GM21447 (cell line): ENCODE measurements around the gene TDRD10.

Experiments used
- ATAC-seq: cut with Tn5 transposase; IDR thresholded peaks from one replicate; pipeline ENCODE4 v1.9.1; 2021; ENCODE audit not compliant: unreplicated experiment

Gene TDRD10

GRCh38 chr1:154551474-154551873 is 49.5 kb downstream of the TDRD10 start:
- no peak for ATAC-seq

GRCh38 chr1:154552036-154552435 is 50.0 kb downstream of the TDRD10 start:
- ATAC-seq: no peak

GRCh38 chr1:154553056-154554030 is 51.3 kb downstream of the TDRD10 start:
- ATAC-seq: no peak

- ATAC-seq: no peak
Observed at GRCh38 chr1:154556422-154556821, 54.4 kb downstream of the TDRD10 start.

GRCh38 chr1:154557248-154557938 is 55.4 kb downstream of the TDRD10 start:
- ATAC-seq: no peak

- peak; percentile 11 for ATAC-seq
Observed at GRCh38 chr1:154557939-154558719, 56.1 kb downstream of the TDRD10 start, which contains the start of gene UBE2Q1. TSS of gene UBE2Q1 (minus strand) at chr1:154558662. CDS start at chr1:154558553, 109 bp downstream.

- peak; percentile 76 for ATAC-seq
Observed at GRCh38 chr1:154558720-154559465, 56.9 kb downstream of the TDRD10 start.

- peak; percentile 46 for ATAC-seq
Observed at GRCh38 chr1:154559466-154560044, 57.5 kb downstream of the TDRD10 start.

- no peak for ATAC-seq
Observed at GRCh38 chr1:154565876-154566275, 63.9 kb downstream of the TDRD10 start.

- ATAC-seq: no peak
Observed at GRCh38 chr1:154567386-154568156, 65.6 kb downstream of the TDRD10 start, which contains the start of gene CHRNB2. TSS of gene CHRNB2 (plus strand) at chr1:154567778. CDS start at chr1:154568045, 267 bp downstream.

GRCh38 chr1:154568157-154568815 is 66.3 kb downstream of the TDRD10 start:
- no peak for ATAC-seq

- no peak for ATAC-seq
Observed at GRCh38 chr1:154571244-154571963, 69.4 kb downstream of the TDRD10 start.

GRCh38 chr1:154571964-154572288 is 69.9 kb downstream of the TDRD10 start:
- no peak for ATAC-seq

GRCh38 chr1:154572468-154573167 is 70.6 kb downstream of the TDRD10 start:
- ATAC-seq: no peak

- no peak for ATAC-seq
Observed at GRCh38 chr1:154573168-154573510, 71.1 kb downstream of the TDRD10 start.

GRCh38 chr1:154574716-154575115 is 72.7 kb downstream of the TDRD10 start:
- no peak for ATAC-seq

- ATAC-seq: no peak
Observed at GRCh38 chr1:154575147-154575927, 73.3 kb downstream of the TDRD10 start.
